ENCODE measurements around the gene HCN1. TPM values are rescaled to one million over a fixed set of nuclear protein-coding genes. Genes with fewer than 3 reads are reported as not detected.

The HCN1 gene
- total and polyA plus RNA-seq, 2 of the 4 experiments (the other 2 are of a cell fraction): not detected

- Histone ChIP-seq H3K14ac (replicated peaks; ENCODE audit: low read depth, low read length) (no peak overlapping the region), H4K20me1 (ENCODE audit: insufficient read depth, low read length) (no peaks in the 10 kb centered on the region), H3K27me3 (ENCODE audit: control insufficient read depth, insufficient read depth, low read length) (no peaks in the 10 kb centered on the region), H3K9me3 (ENCODE audit: control insufficient read depth, insufficient read depth, low read length) (peaks cover 2% of the 10 kb centered on the region; the same call in 1 of the 2 replicates), H2AK5ac (ENCODE audit: low read depth, low read length) (no peak overlapping the region), H3K9me1 (ENCODE audit: insufficient read depth, low read length) (no peaks in the 10 kb centered on the region), H3K9ac (ENCODE audit: low read depth, low read length) (no peak overlapping the region), H2BK20ac (ENCODE audit: low read depth, low read length) (no peak overlapping the region), H4K5ac (ENCODE audit: low read depth, low read length) (no peak overlapping the region), H3K36me3 (ENCODE audit: control insufficient read depth, insufficient read depth, low read length) (no peaks in the 10 kb centered on the region), H3K27ac (ENCODE audit: insufficient read depth, low read length) (no peak overlapping the region), H3K4me3 (ENCODE audit: insufficient read depth, low read depth, low read length) (no peak overlapping the region), H3K18ac (ENCODE audit: low read depth, low read length) (no peak overlapping the region), H2BK15ac (ENCODE audit: low read depth, low read length) (no peak overlapping the region), H2BK5ac (ENCODE audit: low read depth, low read length, poor library complexity, severe bottlenecking) (no peak overlapping the region), H2AFZ (replicated peaks; ENCODE audit: low read length, poor library complexity) (no peak overlapping the region), H3K56ac (ENCODE audit: extremely low read depth, insufficient read depth, low read length) (no peak overlapping the region), H4K8ac (ENCODE audit: low read depth in 2 of 2, low read length in 2 of 2) (no peak overlapping the region), H2AK9ac (replicated peaks; ENCODE audit: low read depth, low read length, poor library complexity) (no peak overlapping the region), H3K4me2 (ENCODE audit: low read depth, low read length) (no peak overlapping the region), H3K4me1 (ENCODE audit: control insufficient read depth, insufficient read depth, low read length) (no peaks in the 10 kb centered on the region), H2BK120ac (ENCODE audit: low read depth, low read length) (no peak overlapping the region), H3K4ac (ENCODE audit: low read depth, low read length) (no peak overlapping the region), H3K23ac (ENCODE audit: low read depth, low read length) (no peak overlapping the region), H3K79me1 (ENCODE audit: low read depth in 1 of 2, low read length in 2 of 2) (no peaks in the 10 kb centered on the region), H4K91ac (ENCODE audit: insufficient read depth, low read depth, low read length) (no peak overlapping the region)
- ChIA-PET POLR2A (ENCODE audit: unreplicated experiment) (no interaction called here), CTCF (no interaction called here)
- no peak for TF ChIP-seq NFE2L2 (IDR thresholded peaks at IDR 0.05; ENCODE audit: low read depth, low read length)
- TF ChIP-seq ELK1 (IDR thresholded peaks at IDR 0.05; ENCODE audit: borderline replicate concordance, low read depth, low read length): no peak
- no peak for TF ChIP-seq RCOR1 (IDR thresholded peaks at IDR 0.05; ENCODE audit: insufficient replicate concordance, low read length)
- no peak for TF ChIP-seq CHD1 (IDR thresholded peaks at IDR 0.05; ENCODE audit: low read depth, low read length)
- TF ChIP-seq MAZ (IDR thresholded peaks at IDR 0.05; ENCODE audit: borderline replicate concordance, low read depth, low read length): no peak
- TF ChIP-seq RAD21 (IDR thresholded peaks at IDR 0.05; ENCODE audit: low read length): no peak
- TF ChIP-seq SMC3 (IDR thresholded peaks at IDR 0.05; ENCODE audit: low read depth, low read length): no peak
- TF ChIP-seq CEBPB (IDR thresholded peaks at IDR 0.05; ENCODE audit: low read depth, low read length): no peak
- no peak for TF ChIP-seq FOS (IDR thresholded peaks at IDR 0.05; ENCODE audit: low read depth, low read length)
- no peak for TF ChIP-seq POLR2A (IDR thresholded peaks at IDR 0.05; ENCODE audit: low read depth, low read length)
- TF ChIP-seq MXI1 (IDR thresholded peaks at IDR 0.05; ENCODE audit: borderline replicate concordance, low read depth, low read length): no peak
- DNase-seq (no peak), ATAC-seq (ENCODE audit: low read depth) (no peak)
- intact Hi-C loops (cut with micrococcal nuclease): no loop called here
- dilution Hi-C loops (cut with HindIII; ENCODE audit: low sequenced_read_pairs, unreplicated experiment): no loop called here
- in situ Hi-C loops (cut with MboI; ENCODE audit: low sequenced_read_pairs): no loop called here
- WGBS, 2 experiments (ENCODE audit: extremely low coverage in 2 of 2, insufficient read length in 1 of 2): no CpG with 5 or more reads among the region's 2 CpGs
- BruUV-seq (replicated peaks): no TSS peak
Observed at GRCh38 chr5:45680950-45681349, 15.2 kb downstream of the HCN1 start.

Data from IMR-90 (cell line).